HG03432 (cell line): ENCODE results near the gene SLCO3A1.
A peak's percentile ranks its signal among the peaks of the same experiment; 100 is the strongest.

ENCODE experiments used
- ATAC-seq: cut with Tn5 transposase; IDR thresholded peaks from one replicate; pipeline ENCODE4 v1.9.1; 2021; ENCODE audit warnings: mild to moderate bottlenecking, moderate library complexity; ENCODE audit not compliant: unreplicated experiment

The SLCO3A1 gene

GRCh38 chr15:91936927-91937326, 83.4 kb downstream of the SLCO3A1 start:
- no peak for ATAC-seq

DNA sequence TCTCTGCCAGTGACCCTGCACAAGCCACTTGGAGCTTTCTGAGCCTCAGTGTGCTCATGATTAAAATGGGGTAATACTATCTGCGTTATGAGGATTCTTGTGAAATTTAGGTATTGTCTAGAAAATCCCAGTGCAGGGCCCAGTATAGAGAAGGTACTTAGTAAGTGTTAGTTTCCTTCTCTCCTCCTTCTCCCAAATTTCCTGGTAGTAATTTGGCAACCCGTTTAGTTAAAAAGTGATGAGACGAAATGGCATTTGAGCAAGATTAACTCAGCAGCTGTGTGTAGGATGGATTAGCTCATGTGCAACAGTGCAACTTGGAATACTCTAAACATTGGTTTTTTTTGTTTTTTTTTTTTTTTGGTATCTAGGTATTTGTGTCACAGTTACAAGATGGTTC, 84.6 kb downstream of the SLCO3A1 start:
- ATAC-seq, result no peak

DNA sequence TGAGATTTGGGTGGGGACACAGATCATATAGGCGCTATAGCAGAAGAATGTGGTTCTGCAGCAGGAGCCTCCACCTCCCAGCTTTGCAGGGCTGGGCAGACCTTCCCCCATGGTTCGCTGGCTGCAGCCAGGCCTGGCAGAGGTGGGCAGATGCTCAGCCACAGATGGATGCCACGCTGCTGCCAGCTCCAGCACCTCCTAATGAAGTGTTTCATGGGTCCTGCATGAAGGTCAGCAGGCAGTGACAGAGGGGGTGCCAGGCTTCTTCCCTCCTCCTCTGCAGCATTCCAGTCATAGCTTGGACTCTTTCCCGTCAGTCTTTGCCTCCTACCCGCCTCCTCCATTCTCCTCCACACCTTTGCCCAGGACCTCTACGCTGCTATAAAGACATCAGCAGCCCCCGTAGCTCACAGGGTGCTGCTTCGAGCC, 85.9 kb downstream of the SLCO3A1 start:
- no peak for ATAC-seq

DNA sequence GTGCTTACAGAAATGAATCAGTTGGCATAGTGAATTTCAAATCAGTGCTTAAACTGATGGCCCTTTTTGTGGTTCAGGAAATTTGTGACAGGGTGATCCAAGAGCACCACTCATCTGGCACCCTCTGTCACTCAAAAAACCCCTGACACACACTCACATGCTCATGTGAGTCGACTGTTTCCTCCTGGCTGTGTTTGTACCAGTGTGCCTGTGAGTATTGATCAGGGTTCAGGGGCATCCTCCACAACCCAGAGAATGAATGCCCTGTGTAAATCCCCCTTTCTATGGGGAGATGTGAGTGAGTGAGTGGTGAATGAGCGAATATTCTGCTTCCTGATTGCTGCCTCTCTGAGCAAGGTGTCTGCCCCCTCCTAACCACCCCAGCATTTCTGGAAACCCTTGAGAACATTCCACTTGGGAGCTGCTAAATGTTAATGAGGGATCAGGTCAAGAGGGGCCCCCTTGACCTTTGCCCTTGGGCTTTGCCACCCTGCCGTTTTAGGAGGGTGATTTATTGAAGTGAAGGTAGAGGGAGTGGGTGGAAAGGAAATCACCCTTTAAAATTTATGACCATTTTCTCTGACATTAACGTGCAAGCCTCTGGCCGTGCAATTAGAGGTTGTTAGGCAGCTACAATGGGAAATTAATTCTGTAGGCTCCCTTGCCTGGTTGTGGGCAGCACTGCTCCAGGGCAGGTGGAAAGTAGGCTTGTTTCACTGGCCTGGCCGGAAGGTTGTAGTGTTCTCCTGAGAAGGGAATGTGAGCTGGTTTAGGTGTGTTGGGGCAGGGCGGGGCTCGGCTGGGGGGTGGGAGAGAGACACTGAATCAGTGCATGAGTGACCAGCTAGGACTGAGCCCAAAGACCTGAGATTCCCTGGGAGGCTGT, 87.2 kb downstream of the SLCO3A1 start:
- ATAC-seq, result peak; percentile 47

DNA sequence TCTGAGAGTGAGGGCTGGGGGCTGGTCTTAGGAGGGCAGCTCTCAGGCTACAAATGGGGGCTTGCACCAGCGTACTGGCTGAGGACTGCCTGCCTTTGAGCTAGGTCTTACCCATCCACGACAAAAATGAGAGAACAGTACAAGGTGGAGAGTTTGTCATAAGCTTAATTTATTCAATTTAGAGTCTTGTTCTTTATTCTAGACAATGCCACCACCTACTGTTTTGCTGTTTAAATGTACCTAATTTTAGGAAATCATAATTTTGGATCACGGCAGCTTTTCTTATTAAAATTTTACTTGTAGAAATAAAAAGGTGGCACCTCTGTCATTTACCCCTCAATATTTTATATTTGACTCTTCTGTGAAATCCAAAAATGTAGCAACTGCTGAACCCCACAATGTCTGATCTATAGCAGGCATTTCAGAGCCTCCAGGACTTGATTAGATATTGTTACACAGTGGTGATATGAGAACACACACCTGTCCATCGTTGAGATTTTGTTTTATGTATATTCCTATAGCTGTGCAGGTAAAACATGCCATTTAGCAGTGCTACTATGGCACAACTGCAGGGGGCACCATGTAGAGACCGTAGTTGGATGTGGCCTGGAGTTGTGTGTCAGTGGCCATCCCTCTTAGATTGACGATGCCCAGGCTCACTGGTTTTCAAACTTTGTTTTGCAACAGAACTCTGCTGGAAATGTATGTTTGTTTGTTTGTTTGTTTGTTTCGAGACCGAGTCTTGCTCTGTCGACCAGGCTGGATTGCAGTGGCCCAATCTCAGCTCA, 88.6 kb downstream of the SLCO3A1 start:
- no peak for ATAC-seq

DNA sequence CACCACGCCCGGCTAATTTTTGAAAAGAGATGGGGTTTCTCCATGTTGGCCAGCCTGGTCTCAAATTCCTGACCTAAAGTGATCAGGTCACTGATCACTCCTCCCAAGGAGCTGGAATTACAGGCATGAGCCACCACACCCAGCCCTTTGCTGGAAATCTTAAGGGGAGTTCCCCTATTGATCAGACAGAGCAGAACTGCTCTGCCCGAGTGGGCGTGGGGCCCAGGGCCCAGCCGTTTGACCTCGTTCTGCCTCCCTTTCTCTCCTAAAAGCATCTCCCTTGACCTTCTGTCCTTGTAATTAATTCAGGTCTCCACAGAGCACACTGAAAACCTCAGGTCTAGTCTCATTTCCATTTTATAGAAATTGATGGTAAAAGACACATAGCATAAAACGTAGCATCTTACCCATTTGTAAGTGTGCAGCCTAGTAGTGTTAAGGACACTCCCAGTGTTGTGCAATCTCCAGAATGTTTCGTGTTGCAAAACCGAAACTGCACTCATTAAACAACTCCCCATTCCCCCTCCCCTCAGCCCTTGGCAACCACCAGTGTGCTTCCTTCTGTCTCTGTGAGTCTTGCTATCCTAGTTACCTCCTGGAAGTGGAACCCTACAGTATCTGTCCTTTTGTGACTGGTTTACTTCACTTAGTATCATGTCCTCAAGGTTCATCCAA, 89.3 kb downstream of the SLCO3A1 start:
- ATAC-seq, result peak; percentile 53

DNA sequence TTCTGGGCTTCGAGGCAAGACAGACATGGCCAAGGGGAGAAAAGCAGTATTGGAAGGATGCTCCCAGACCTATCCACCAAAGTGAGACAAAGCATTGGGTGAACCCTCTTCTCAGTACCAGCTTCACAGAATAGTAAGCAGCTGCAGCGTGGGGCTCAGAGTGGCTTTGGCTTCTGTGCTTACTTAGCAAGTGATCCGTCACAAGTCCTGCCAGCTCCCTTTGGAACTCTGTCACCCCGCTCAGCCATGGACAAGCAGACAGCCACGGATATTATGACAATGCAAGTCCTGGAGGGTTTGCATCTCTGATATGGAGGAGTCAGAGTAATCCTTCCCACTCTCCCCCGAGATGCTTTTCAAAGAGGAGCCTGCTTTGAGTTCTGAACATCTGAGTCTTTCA, 90.8 kb downstream of the SLCO3A1 start:
- ATAC-seq, result no peak

- no peak for ATAC-seq
These were observed 91.9 kb downstream of the SLCO3A1 start for GRCh38 chr15:91945385-91945784.

- no peak for ATAC-seq
These were observed 92.6 kb downstream of the SLCO3A1 start for GRCh38 chr15:91946075-91946474.

DNA sequence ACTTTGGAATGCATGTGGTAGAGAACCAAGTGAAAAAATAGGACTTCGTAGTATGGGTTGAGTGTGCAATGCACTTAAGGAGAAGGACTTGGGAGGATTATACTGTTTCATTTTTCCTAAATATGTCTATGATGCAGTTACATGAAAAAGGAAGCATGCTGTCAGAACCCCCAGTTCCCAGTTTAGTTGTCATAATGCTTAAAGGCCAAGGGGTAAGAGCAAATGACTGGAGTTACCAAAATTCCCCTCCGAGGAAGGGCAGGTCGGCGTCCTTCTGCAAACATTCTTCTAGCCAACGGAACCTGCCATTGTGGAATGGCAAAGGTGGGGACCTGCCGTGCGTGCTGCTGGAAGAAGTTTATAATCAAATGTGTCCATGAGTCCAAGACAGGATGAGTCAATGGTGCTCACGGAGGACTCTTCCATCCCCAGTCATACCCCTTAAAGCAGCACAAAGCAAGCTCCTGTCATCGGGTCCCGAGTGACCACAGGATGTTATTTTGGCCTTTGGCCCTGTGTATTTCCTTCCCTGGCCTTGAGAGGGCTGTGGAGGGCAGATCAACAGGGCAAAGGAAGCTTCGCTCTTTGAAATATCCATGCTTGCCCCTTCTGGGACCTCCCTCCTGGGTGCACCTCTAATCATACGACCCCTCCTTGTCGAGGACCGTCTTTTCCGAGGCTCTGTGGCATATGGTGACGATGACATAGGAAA, 93.2 kb downstream of the SLCO3A1 start:
- ATAC-seq, result no peak

GRCh38 chr15:91947293-91947679, 93.8 kb downstream of the SLCO3A1 start:
- ATAC-seq, result no peak

DNA sequence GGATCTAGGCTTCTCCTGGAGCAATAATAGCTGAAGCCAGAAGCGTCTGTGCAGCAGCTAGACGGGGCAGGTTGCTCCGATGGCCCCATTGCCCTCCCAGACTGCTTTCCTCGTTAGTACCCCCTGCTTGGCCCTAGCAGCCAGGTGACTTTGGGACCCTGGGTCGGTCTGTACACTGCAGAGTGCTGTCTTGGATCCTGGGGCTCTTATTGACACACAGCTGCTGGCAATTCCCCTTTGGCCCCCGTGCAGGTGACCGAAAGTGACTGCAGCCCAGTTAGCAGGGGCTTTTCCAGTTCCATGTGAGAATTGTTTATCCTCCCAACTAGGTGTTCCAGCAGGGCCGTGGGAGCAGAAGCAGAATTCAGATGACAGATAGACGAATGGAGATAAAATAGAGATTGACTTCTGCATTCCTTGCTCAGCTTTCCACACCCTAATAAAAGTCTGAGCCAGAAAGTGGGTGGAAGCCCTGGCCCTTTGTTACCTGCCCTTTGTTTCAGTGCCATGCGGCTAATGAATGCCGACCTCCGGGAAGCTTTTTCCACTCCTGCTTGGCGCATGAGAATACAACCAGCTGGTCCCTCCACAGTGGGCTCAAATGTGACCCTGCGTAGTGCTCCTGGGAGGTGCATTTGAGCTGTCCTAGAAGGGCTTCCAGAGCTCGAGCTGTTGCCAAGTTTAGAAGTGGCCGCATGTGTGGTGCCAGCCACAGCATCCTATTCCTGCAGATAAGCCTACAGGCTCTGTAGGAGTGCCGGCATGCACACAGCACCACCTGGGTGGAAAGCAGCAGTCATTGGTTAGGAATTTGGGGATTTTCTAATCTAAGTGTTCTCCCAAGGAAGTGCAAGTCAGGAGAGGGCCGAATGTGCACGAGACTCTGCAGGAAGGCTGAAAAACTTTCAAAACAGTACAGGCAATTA, 94.4 kb downstream of the SLCO3A1 start:
- no peak for ATAC-seq

GRCh38 chr15:91949361-91949760, 95.9 kb downstream of the SLCO3A1 start:
- ATAC-seq, result no peak

- no peak for ATAC-seq
These were observed 96.5 kb downstream of the SLCO3A1 start for GRCh38 chr15:91950054-91950453.

DNA sequence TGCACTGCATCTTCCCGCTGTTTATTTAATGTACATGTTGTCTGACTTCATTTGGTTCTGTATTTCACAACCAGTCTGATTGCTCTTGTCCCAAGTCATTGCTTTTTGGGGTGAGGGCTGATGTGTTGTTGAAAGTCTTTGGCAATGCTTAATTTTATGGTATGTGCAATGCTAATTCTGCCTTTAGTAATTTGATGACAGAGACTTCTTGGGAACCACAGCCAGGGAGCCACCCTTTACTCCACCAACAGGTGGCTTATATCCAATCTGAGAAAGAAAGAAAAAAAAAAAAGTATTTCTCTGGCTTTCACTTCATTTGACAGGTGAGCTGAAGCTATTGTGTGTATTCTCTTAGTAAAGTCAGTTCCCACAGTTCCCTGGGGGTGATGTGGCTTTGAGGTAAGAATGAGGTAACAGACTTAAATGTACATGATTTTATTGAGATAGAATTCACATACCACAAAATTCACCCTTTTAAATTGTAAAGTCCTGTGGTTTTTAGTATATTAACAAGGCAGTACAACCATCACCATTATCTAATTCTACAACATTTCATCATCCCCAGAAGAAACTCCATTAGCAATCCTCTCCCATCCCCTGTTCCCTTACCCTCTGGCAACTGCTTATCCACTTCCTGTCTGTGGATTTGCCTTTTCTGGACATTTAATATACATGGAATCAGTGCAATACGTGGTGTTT, 97.3 kb downstream of the SLCO3A1 start:
- no peak for ATAC-seq

- ATAC-seq, result no peak
These were observed 98.7 kb downstream of the SLCO3A1 start for GRCh38 chr15:91952216-91952615.

GRCh38 chr15:91953432-91953831, 99.9 kb downstream of the SLCO3A1 start:
- ATAC-seq, result no peak

- ATAC-seq, result no peak
These were observed 100.8 kb downstream of the SLCO3A1 start for GRCh38 chr15:91954292-91954691.

GRCh38 chr15:91956026-91956723, 102.7 kb downstream of the SLCO3A1 start:
- no peak for ATAC-seq
